ENCODE results near the gene MRS2. TPM values are rescaled to one million over a fixed set of nuclear protein-coding genes. Genes with fewer than 3 reads are reported as not detected.

Gene MRS2, protein sequence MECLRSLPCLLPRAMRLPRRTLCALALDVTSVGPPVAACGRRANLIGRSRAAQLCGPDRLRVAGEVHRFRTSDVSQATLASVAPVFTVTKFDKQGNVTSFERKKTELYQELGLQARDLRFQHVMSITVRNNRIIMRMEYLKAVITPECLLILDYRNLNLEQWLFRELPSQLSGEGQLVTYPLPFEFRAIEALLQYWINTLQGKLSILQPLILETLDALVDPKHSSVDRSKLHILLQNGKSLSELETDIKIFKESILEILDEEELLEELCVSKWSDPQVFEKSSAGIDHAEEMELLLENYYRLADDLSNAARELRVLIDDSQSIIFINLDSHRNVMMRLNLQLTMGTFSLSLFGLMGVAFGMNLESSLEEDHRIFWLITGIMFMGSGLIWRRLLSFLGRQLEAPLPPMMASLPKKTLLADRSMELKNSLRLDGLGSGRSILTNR
- 10 to 100 TPM; 17.9 to 20.2 TPM for total RNA-seq

DNA sequence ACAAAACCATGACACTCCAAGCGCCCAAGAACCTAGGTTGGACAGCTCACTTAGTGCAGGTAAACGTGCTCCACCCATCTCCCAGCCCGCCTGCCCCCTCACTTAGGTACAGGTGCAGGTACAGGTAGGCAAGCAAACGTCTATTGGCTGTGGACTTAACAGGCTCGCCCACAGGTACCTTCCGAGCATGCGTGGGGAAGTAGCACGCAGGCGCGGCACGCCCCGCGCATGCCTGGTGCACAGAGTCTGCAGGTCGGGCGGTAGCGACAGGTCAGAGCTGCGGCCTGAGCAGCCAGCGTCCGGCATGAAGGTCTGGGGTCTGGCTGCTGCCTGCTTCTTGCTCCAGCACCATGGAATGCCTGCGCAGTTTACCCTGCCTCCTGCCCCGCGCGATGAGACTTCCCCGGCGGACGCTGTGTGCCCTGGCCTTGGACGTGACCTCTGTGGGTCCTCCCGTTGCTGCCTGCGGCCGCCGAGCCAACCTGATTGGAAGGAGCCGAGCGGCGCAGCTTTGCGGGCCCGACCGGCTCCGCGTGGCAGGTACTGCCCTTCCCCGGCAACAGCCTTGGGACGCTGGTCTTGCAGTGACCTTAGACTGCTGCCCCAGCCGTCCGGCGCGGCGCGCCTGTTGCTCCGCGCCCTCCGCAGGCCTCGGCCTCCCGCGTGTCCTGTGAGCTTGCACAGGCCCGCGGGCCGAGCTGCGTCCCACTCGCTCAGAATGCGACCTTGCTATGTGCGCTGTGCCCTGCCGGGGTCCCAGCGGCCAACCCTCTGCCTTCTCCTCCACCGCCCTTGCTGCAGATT lies at the start of gene MRS2:
Gene MRS2, plus strand, starts transcription at position 240 of the 804 bp plus-strand sequence. Its CDS starts 111 bp downstream, at position 351.
- H3K4me1 ChIP-seq (ENCODE audit: control insufficient read depth in 1 of 2, low read depth in 2 of 2), result peaks cover 12 to 14% of the 10 kb centered on the region in 2 donors
- peaks cover 6% of the 10 kb centered on the region for H3K36me3 ChIP-seq
- DNase-seq (ENCODE audit: low spot score) (peak; percentile 19), ATAC-seq (ENCODE audit: insufficient number of reproducible peaks, low FRiP score, low read depth) (peak; percentile 67)
- H3K27ac ChIP-seq, result peak within 1 kb of the TSS; percentile 62
- TF ChIP-seq, protein P1, sequence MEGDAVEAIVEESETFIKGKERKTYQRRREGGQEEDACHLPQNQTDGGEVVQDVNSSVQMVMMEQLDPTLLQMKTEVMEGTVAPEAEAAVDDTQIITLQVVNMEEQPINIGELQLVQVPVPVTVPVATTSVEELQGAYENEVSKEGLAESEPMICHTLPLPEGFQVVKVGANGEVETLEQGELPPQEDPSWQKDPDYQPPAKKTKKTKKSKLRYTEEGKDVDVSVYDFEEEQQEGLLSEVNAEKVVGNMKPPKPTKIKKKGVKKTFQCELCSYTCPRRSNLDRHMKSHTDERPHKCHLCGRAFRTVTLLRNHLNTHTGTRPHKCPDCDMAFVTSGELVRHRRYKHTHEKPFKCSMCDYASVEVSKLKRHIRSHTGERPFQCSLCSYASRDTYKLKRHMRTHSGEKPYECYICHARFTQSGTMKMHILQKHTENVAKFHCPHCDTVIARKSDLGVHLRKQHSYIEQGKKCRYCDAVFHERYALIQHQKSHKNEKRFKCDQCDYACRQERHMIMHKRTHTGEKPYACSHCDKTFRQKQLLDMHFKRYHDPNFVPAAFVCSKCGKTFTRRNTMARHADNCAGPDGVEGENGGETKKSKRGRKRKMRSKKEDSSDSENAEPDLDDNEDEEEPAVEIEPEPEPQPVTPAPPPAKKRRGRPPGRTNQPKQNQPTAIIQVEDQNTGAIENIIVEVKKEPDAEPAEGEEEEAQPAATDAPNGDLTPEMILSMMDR (IDR thresholded peaks at IDR 0.05), result no peak
- no peaks in the 10 kb centered on the region for H3K9me3 ChIP-seq
- H3K27me3 ChIP-seq (replicated peaks; ENCODE audit: insufficient read depth), result no peaks in the 10 kb centered on the region
- H3K4me3 ChIP-seq, result peak within 1 kb of the TSS; percentile 89

GRCh38 chr6:24353861-24354260 lies 48.9 kb upstream of the MRS2 start:
- Histone ChIP-seq H3K4me1 (ENCODE audit: control insufficient read depth in 1 of 2, low read depth in 2 of 2) (peaks cover 5 to 9% of the 10 kb centered on the region in 2 donors), H3K4me3 (no peak overlapping the region), H3K9me3 (no peaks in the 10 kb centered on the region), H3K27me3 (replicated peaks; ENCODE audit: insufficient read depth) (no peaks in the 10 kb centered on the region), H3K36me3 (no peaks in the 10 kb centered on the region), H3K27ac (no peak overlapping the region)
- ATAC-seq (ENCODE audit: insufficient number of reproducible peaks, low FRiP score, low read depth), result no peak
- TF ChIP-seq, protein P1 (IDR thresholded peaks at IDR 0.05), result no peak
- DNase-seq (ENCODE audit: low spot score), result no peak

DNA sequence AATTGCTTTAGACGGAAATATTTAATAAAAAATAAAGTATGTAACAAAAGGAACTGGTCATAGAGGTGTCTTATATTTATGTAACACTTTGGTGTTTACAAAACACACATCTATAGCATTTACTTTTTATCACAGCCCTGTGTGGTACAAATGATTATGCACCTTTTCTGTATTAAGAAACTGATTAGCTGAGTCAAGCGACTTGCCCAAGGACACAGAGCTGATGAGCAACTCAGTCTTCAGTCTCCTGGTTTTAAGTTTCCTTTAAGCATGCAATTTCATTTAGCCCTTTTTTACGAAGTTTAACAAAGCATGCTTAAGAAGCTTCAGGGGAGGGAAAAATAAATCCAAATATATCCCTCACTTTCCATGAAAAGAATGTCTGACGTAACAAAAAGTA lies 47.3 kb upstream of the MRS2 start:
- DNase-seq (ENCODE audit: low spot score) (no peak), ATAC-seq (ENCODE audit: insufficient number of reproducible peaks, low FRiP score, low read depth) (no peak)
- Histone ChIP-seq H3K27ac (no peak overlapping the region), H3K4me3 (no peak overlapping the region), H3K36me3 (no peaks in the 10 kb centered on the region), H3K4me1 (ENCODE audit: control insufficient read depth in 1 of 2, low read depth in 2 of 2) (peaks cover 6 to 16% of the 10 kb centered on the region in 2 donors), H3K9me3 (no peaks in the 10 kb centered on the region), H3K27me3 (replicated peaks; ENCODE audit: insufficient read depth) (no peaks in the 10 kb centered on the region)
- TF ChIP-seq, protein P1 (IDR thresholded peaks at IDR 0.05), result no peak

DNA sequence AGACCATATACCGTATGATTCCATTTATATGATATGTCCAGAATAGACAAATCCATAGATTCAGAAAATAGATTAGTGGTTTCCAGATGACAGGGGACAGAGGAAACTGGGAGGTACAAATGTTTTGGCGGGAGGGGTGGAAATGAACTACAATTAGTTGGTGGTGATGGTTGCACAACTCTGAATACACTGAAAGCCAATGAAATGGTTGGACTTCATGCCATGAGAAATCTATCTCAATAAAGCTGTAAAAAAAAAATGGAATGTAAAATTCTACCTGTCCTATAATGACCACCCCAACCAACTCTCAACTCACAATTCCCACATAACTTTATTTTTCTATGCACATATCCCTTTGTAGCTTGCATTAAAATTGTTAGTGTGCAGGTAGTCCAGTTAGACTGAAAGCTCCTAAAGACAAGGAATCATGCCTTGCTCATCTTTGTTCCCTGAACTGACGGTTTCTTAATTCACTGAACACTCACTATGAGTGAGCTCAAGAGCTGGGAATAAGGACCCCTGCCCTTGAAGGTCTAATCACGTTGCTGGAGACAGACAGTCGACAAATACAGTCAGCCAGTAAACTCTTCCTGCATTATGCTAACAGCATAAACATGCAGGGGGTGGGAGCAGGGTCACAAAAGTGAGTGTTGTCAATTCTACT lies 46.3 kb upstream of the MRS2 start:
- no peaks in the 10 kb centered on the region for H3K36me3 ChIP-seq
- TF ChIP-seq, protein P1 (IDR thresholded peaks at IDR 0.05), result no peak
- DNase-seq (ENCODE audit: low spot score), result no peak
- no peaks in the 10 kb centered on the region for H3K27me3 ChIP-seq (replicated peaks; ENCODE audit: insufficient read depth)
- no peak for ATAC-seq (ENCODE audit: insufficient number of reproducible peaks, low FRiP score, low read depth)
- peaks cover 13 to 23% of the 10 kb centered on the region in 2 donors for H3K4me1 ChIP-seq (ENCODE audit: control insufficient read depth in 1 of 2, low read depth in 2 of 2)
- H3K9me3 ChIP-seq, result no peaks in the 10 kb centered on the region
- no peak overlapping the region for H3K27ac ChIP-seq
- H3K4me3 ChIP-seq, result no peak overlapping the region
